HUDEP-2 (cell line): Measurements from ENCODE around the gene SLCO1B3.
A peak's percentile ranks its signal among the peaks of the same experiment; 100 is the strongest.

ENCODE experiments used
- DNase-seq, 76 experiments: peaks; one replicate each; lab custom pipeline; 2025; ENCODE audit not compliant: unreplicated experiment in 76 of 76; lab: John Stamatoyannopoulos, UW

Gene SLCO1B3

DNA sequence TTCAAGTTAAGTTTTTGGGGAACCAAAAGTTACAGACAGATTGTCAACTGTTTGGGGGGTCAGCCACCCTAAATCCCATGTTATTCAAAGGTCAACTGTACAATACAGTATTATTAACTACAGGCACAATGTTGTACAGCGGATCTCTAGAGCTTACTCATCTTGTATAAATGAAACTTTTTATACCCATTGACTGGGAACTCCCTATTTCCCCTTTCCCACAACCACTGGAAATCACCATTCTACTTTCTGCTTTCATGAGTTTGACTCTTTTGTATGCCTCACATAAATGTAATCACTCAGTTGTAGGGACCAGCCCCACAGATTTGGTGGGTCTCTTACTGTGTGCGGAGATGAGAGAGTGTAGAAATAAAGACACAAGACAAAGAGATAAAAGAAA is 57.8 kb downstream of the SLCO1B3 start:
- no peak for DNase-seq

GRCh38 chr12:20883288-20883687 is 72.8 kb downstream of the SLCO1B3 start:
- DNase-seq = no peak

DNA sequence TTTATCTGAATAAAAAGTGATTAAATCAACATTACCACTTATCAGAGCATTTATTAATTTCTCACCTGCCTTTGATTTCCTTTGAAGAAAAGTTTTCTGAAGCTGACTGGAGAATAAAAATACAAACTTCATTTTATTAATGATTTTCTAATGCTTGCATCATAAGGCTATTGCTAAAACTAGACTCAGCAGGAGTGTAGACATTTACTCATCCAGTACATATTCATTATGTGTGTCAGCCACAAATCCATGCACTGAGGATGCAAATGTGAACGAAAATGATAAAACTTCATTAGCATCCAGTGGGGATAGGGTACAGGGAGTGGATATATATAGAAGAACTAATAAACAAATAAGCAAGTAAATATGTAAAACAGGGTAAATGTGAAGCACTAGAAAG is 74.6 kb downstream of the SLCO1B3 start:
- no peak for DNase-seq

- no peak for DNase-seq
Measured at GRCh38 chr12:20885552-20885951, 75.0 kb downstream of the SLCO1B3 start.

DNA sequence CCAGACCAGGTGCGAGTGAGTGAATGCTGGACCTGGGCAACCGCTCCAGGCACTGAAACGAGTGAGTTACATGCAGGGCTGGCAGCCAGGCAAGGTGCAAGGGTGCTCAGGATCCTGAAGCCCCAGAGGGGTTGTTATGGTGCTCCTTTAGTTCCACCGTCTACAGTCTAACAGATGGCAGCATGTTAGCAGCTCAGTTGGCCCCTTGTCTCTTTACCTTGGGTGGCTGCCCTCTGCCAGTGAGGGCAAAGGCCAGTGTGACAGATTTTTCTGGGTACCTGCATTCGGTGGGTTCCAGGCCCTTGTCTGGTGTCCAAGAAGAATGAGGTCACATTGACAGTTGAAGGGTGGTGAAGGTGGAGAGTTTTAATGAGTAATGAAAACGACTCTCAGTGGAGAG is 106.8 kb downstream of the SLCO1B3 start:
- no peak for DNase-seq

DNA sequence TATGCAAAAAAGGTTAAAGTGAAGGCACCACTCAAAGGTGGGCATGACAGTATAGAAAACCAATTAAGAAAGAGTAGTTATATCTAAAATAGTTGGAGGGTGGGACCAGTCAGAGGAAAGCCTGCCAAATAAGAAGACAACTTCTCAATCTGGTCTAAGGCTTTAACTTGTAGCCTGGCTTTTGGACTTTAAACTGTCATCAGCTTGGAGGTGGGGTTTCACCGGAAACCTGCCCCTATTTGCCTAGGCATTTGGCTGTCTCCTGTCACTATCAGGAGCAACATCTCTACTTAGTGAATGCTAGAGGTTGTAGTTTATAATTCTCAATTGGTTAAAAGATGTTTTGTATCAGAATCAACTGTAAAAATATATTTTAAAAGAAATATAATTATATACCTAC is 107.3 kb downstream of the SLCO1B3 start:
- no peak for DNase-seq

- no peak for DNase-seq
Measured at GRCh38 chr12:20931894-20932293, 121.4 kb downstream of the SLCO1B3 start.

DNA sequence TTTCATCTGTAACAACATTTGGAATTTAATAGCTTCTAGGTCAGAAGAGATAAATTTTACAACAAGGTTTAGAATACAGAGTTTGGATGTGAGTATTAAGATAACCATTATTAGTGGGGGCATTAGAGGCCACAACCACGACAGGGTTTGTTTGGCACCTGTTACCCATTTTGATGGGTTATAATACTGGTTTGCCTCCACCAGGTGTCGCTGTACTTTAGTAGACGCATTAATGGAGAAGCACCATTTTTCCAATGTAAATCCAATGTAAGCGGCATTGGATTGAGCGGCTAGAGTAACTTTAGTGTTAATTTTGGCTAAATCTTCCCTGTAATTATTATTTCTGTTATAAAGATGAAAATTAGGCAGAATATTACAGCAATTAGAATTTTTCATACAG is 136.2 kb downstream of the SLCO1B3 start:
- peak in 15 of 76 experiments; percentile 0 to 54 (median 6) for DNase-seq

GRCh38 chr12:20950248-20950647 is 139.7 kb downstream of the SLCO1B3 start:
- peak in 13 of 76 experiments; percentile 0 to 54 (median 7) for DNase-seq

DNA sequence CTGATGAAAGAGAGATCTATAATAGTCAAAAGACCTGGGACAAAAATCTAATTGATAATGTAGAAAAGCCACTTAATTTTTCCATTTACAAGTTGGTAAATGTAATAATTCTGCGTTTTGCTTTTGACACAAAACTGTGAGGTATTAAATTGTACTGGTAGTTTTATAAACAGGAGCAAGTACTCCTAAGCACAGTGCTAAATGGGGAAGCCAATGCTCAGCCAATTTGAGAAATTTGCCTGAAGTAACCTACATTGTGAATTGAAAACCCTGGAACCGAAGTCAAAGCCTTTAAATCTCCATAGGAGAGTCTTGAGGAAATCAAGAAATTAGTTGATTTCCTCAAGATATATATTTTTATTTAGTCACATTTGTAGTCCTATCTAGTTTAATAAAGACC is 152.8 kb downstream of the SLCO1B3 start:
- DNase-seq = no peak

DNA sequence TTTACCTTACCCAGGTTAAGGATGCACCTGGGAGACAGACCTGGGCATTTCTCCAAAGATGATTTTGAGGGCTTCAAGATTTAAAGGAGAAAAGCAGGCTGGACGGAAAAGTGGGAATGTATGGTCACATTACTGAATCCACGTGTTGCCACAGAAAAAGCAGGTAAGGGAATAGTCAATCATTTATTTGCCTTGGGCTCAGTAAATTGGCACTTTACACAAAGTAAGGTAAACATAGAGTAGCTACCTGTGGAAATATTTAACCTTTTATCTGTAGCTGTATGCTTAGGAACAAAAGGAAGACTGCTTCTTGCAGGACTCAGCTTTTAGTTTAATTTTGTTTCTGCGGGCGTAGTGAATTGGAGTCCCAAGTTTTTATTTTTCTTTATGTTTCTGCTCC is 153.3 kb downstream of the SLCO1B3 start:
- DNase-seq = no peak
